ENCODE data around the gene KIAA0513. TPM values are rescaled to one million over a fixed set of nuclear protein-coding genes. Genes with fewer than 3 reads are reported as not detected.

Gene KIAA0513
- polyA plus RNA-seq, 1 donor (not counting 4 experiments of a cell fraction or from before 2014, with no cell fraction given) = 3.3 TPM

DNA sequence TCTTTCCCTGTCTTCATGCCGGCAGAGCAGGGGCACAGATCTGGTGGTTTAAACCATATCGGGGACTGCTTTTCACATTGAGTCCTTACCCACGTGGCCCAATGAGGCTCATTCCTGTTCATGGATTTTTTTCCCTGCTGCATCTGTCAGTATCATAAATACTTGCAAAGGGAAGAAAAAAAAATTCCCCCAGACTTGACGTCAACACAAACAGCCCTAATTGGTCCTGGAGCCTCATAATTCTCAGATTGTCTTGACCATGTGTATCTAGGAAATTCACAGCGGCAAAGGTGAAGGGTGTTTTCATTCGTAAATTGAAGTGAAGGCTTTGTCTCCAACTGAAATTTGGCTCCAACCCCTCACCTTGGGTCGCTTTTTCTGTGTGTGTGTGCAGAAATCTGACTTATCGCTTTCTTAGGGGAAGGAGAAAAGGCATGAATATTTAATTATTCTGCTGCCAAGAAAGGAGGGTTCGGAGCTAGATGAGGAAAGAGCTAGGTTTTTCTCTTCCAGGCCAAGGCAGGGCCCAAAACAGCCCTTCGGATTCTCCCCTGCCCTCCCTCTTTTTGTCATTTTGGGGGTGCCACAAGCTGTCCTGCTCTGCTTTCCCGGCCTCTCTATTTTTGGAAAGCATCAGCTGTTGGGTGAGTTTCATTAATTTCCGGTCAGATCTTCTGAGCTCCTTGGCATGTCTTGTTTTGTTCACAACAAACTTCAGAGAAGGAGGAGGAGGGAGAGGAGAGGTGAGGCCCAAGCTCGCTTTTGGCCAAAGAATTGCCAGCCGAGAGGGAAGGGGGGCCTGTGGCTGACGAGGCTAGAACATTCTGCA is 102.5 kb downstream of the KIAA0513 start:
- no peaks in the 10 kb centered on the region for H3K79me2 ChIP-seq (ENCODE audit: control insufficient read depth, insufficient read depth, low read length)
- H3K4me1 ChIP-seq (ENCODE audit: control insufficient read depth, extremely low read depth, insufficient read depth, low read length) = no peaks in the 10 kb centered on the region
- no peaks in the 10 kb centered on the region for H3K9me1 ChIP-seq (ENCODE audit: control insufficient read depth, extremely low read depth, insufficient read depth, low read length)
- no peaks in the 10 kb centered on the region for H3K9me3 ChIP-seq (ENCODE audit: control insufficient read depth, low read depth, low read length)
- no peak for DNase-seq (ENCODE audit: low read depth, low spot score)
- H3K27me3 ChIP-seq (ENCODE audit: control insufficient read depth, extremely low read depth, insufficient read depth, low read length) = peaks cover 11% of the 10 kb centered on the region
- no peak for FAIRE-seq
- H3K9ac ChIP-seq (ENCODE audit: control insufficient read depth, extremely low read depth, insufficient read depth, low read length) = no peak overlapping the region
- H3K27ac ChIP-seq (ENCODE audit: control insufficient read depth, insufficient read depth, low read length) = no peak overlapping the region
- H3K4me2 ChIP-seq (ENCODE audit: control insufficient read depth, extremely low read depth, insufficient read depth, low read depth, low read length) = no peak overlapping the region
- H3K36me3 ChIP-seq (ENCODE audit: control insufficient read depth in 2 of 2, extremely low read depth in 1 of 2, insufficient read depth in 2 of 2, low read length in 2 of 2) = no peaks in the 10 kb centered on the region
- TF ChIP-seq EZH2 (IDR thresholded peaks at IDR 0.05; ENCODE audit: low read length) = no peak
- TF ChIP-seq, protein P1, sequence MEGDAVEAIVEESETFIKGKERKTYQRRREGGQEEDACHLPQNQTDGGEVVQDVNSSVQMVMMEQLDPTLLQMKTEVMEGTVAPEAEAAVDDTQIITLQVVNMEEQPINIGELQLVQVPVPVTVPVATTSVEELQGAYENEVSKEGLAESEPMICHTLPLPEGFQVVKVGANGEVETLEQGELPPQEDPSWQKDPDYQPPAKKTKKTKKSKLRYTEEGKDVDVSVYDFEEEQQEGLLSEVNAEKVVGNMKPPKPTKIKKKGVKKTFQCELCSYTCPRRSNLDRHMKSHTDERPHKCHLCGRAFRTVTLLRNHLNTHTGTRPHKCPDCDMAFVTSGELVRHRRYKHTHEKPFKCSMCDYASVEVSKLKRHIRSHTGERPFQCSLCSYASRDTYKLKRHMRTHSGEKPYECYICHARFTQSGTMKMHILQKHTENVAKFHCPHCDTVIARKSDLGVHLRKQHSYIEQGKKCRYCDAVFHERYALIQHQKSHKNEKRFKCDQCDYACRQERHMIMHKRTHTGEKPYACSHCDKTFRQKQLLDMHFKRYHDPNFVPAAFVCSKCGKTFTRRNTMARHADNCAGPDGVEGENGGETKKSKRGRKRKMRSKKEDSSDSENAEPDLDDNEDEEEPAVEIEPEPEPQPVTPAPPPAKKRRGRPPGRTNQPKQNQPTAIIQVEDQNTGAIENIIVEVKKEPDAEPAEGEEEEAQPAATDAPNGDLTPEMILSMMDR (optimal IDR thresholded peaks at IDR 0.05 in 1 of 3, IDR thresholded peaks at IDR 0.05 in 1 of 3, conservative IDR thresholded peaks at IDR 0.05 in 1 of 3; ENCODE audit: extremely low read depth in 1 of 3, insufficient read depth in 2 of 3, low read length in 3 of 3) = no peak
- dilution Hi-C loops (cut with MboI; ENCODE audit: extremely low pct_ligation_motif_present, low sequenced_read_pairs) = no loop called here
- no peak overlapping the region for H3K4me3 ChIP-seq (ENCODE audit: control insufficient read depth in 2 of 3, extremely low read depth in 1 of 3, insufficient read depth in 2 of 3, low read depth in 1 of 3, low read length in 3 of 3)
- H4K20me1 ChIP-seq (ENCODE audit: control insufficient read depth, extremely low read depth, insufficient read depth, low read length) = no peaks in the 10 kb centered on the region
- H2AFZ ChIP-seq (ENCODE audit: control insufficient read depth, low read length) = no peak overlapping the region

DNA sequence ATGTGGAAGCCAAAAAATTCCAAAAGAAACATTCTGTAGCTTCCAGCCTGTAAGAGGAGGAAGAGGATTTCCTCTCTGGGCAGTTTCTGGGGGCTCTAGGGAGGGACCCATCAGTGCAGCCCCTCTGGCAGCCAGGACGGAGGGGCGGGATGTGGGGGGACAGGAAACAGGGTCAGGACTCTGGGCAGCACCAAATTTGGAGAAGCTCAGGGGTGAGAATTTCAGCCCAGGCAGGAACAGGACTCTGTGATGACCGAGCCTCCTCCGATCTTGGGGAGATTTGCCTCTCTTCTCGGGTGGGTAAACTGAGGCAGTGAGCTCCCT is 103.1 kb downstream of the KIAA0513 start:
- no peak overlapping the region for H3K4me3 ChIP-seq (ENCODE audit: control insufficient read depth in 2 of 3, extremely low read depth in 1 of 3, insufficient read depth in 2 of 3, low read depth in 1 of 3, low read length in 3 of 3)
- H3K27me3 ChIP-seq (ENCODE audit: control insufficient read depth, extremely low read depth, insufficient read depth, low read length) = peaks cover 11% of the 10 kb centered on the region
- no peak overlapping the region for H2AFZ ChIP-seq (ENCODE audit: control insufficient read depth, low read length)
- H3K9me1 ChIP-seq (ENCODE audit: control insufficient read depth, extremely low read depth, insufficient read depth, low read length) = no peaks in the 10 kb centered on the region
- no peaks in the 10 kb centered on the region for H3K36me3 ChIP-seq (ENCODE audit: control insufficient read depth in 2 of 2, extremely low read depth in 1 of 2, insufficient read depth in 2 of 2, low read length in 2 of 2)
- no peak for TF ChIP-seq EZH2 (IDR thresholded peaks at IDR 0.05; ENCODE audit: low read length)
- TF ChIP-seq, protein P1 (optimal IDR thresholded peaks at IDR 0.05 in 1 of 3, IDR thresholded peaks at IDR 0.05 in 1 of 3, conservative IDR thresholded peaks at IDR 0.05 in 1 of 3; ENCODE audit: extremely low read depth in 1 of 3, insufficient read depth in 2 of 3, low read length in 3 of 3) = no peak
- FAIRE-seq (no peak), DNase-seq (ENCODE audit: low read depth, low spot score) (no peak)
- H3K79me2 ChIP-seq (ENCODE audit: control insufficient read depth, insufficient read depth, low read length) = no peaks in the 10 kb centered on the region
- no peaks in the 10 kb centered on the region for H3K9me3 ChIP-seq (ENCODE audit: control insufficient read depth, low read depth, low read length)
- no peak overlapping the region for H3K4me2 ChIP-seq (ENCODE audit: control insufficient read depth, extremely low read depth, insufficient read depth, low read depth, low read length)
- dilution Hi-C loops (cut with MboI; ENCODE audit: extremely low pct_ligation_motif_present, low sequenced_read_pairs) = no loop called here
- H4K20me1 ChIP-seq (ENCODE audit: control insufficient read depth, extremely low read depth, insufficient read depth, low read length) = no peaks in the 10 kb centered on the region
- H3K9ac ChIP-seq (ENCODE audit: control insufficient read depth, extremely low read depth, insufficient read depth, low read length) = no peak overlapping the region
- H3K4me1 ChIP-seq (ENCODE audit: control insufficient read depth, extremely low read depth, insufficient read depth, low read length) = no peaks in the 10 kb centered on the region
- H3K27ac ChIP-seq (ENCODE audit: control insufficient read depth, insufficient read depth, low read length) = no peak overlapping the region
